Natural killer cell (primary cell): ENCODE measurements around the gene CCDC157. TPM values are rescaled to one million over a fixed set of nuclear protein-coding genes. Genes with fewer than 3 reads are reported as not detected.

Experiments
- ATAC-seq, 3 donors: fragments of 150-1000 bp in 2 of 3; fragments of 200-7000 bp in 1 of 3; cut with Tn5 transposase; 1 replicate in 1 of 3; 2 replicates in 2 of 3; pipeline ENCODE4 v1.10.0; 2021; ENCODE audit warnings: mild to moderate bottlenecking in 2 of 3, moderate library complexity in 2 of 3
- DNase-seq, 2 donors: peaks; one replicate each; pipeline versions ENCODE4 v3.0.0 to v3.0.0-alpha.2; 2013 to 2021; ENCODE audit warnings: mixed read lengths in 1 of 2
- H3K27ac ChIP-seq: one replicate; pipeline ENCODE4 v1.5.1; 2013; ENCODE audit warnings: mild to moderate bottlenecking, low read length
- H3K27me3 ChIP-seq: one replicate; pipeline ENCODE4 v1.6.1; 2013; ENCODE audit warnings: low read length; ENCODE audit not compliant: control insufficient read depth, insufficient read depth
- H3K36me3 ChIP-seq: one replicate; pipeline ENCODE4 v1.6.1; 2013; ENCODE audit warnings: low read length; ENCODE audit not compliant: control insufficient read depth, insufficient read depth
- H3K4me1 ChIP-seq: one replicate; pipeline ENCODE4 v1.6.1; 2013; ENCODE audit warnings: low read length; ENCODE audit not compliant: control insufficient read depth, insufficient read depth
- H3K4me3 ChIP-seq: one replicate; pipeline ENCODE4 v1.5.1; 2013; ENCODE audit warnings: low read length
- H3K9me3 ChIP-seq: one replicate; pipeline ENCODE4 v1.6.1; 2013; ENCODE audit warnings: low read length; ENCODE audit not compliant: control insufficient read depth, insufficient read depth
- H3K27ac Mint-ChIP-seq, 2 donors: one replicate each; pipeline ENCODE4 v1.8.0; 2022; ENCODE audit warnings: mild to moderate bottlenecking in 2 of 2, mixed read lengths in 2 of 2, moderate library complexity in 1 of 2
- H3K27me3 Mint-ChIP-seq, 2 donors: one replicate each; pipeline ENCODE4 v1.8.0; 2022; ENCODE audit warnings: low read depth in 2 of 2, mixed read lengths in 2 of 2
- H3K36me3 Mint-ChIP-seq: one replicate; pipeline ENCODE4 v1.8.0; 2022; ENCODE audit warnings: mixed read lengths
- H3K4me1 Mint-ChIP-seq, 2 donors: one replicate each; pipeline ENCODE4 v1.8.0; 2022; ENCODE audit warnings: mixed read lengths in 2 of 2
- H3K4me3 Mint-ChIP-seq: one replicate; pipeline ENCODE4 v1.8.0; 2022; ENCODE audit warnings: mild to moderate bottlenecking, moderate library complexity, mixed read lengths
- H3K9me3 Mint-ChIP-seq, 2 donors: one replicate each; pipeline ENCODE4 v1.8.0; 2022; ENCODE audit warnings: mixed read lengths in 2 of 2
- CTCF ChIP-seq: fragments of 200-600 bp; IDR thresholded peaks from one replicate; pipeline ENCODE4 v1.8.0; 2022; ENCODE audit warnings: antibody characterized with exemption
- WGBS: methylation state at CpG from one replicate; pipeline ENCODE4 v1.1.7; 2013; ENCODE audit warnings: missing lambda C conversion rate; ENCODE audit not compliant: insufficient coverage; 5-methylcytosine and 5-hydroxymethylcytosine counted together
- intact Hi-C: fragments of 100-400 bp; cut with micrococcal nuclease; formaldehyde crosslinking; loops from one replicate; pipeline ENCODE4 v1.14.2; 2022
- total RNA-seq, 4 donors: library from RNA; stranded (reverse); fragments of 120-200 nt in 1 of 4; gene quantifications; one replicate each; pipeline versions ENCODE4 v1.2.3 to v1.2.4, GENCODE V29; 2013 to 2022

Gene CCDC157
- total RNA-seq, 3 donors from 2014 or later (not counting 1 experiment from before 2014, with no cell fraction given): 7.7 to 9.7 (median 8.4) TPM

- WGBS: 87% methylated on average over 4 of the region's 5 CpGs
- H3K4me3 ChIP-seq: no peak overlapping the region
- no peak for ATAC-seq
These were observed 57.1 kb downstream of the CCDC157 start for GRCh38 chr22:30413745-30414524.

DNA sequence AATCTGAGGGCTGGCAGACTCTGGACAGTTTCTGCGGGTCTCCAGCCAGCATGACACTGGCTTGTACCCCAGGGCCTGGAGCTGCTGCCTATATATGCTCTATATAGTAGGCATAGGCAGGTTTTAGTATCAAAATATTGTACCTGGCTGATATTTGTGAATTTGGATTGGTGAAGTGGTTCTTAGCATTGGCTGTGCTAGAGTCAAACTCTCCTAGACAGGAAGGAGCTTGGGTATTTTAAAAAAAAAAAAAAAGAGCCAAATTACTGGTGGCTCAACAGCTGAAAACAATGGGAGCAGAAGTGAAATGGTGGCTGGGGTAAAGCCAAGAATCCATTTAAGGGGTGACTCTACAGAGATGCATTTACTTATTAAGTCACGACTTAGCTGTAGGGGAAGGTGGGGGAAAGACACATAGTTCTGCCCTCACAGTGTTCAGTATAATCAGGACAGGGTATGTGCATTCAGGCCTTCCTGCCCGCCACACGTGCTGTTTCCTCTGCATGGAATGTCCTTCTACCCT is 57.8 kb downstream of the CCDC157 start:
- ATAC-seq (no peak), DNase-seq (no peak)
- Histone ChIP-seq H3K4me1 (no peaks in the 10 kb centered on the region), H3K27me3 (no peaks in the 10 kb centered on the region), H3K36me3 (peaks cover 7% of the 10 kb centered on the region), H3K4me3 (no peak overlapping the region), H3K27ac (no peak overlapping the region), H3K9me3 (no peaks in the 10 kb centered on the region)
- no peaks in the 10 kb centered on the region for H3K9me3 Mint-ChIP-seq
- H3K27ac Mint-ChIP-seq: no peak overlapping the region
- no peaks in the 10 kb centered on the region for H3K36me3 Mint-ChIP-seq
- H3K27me3 Mint-ChIP-seq: no peaks in the 10 kb centered on the region
- WGBS: 91% methylated on average over 4 of the region's 4 CpGs
- TF ChIP-seq CTCF: no peak
- no peak overlapping the region for H3K4me3 Mint-ChIP-seq
- H3K4me1 Mint-ChIP-seq: no peaks in the 10 kb centered on the region
- intact Hi-C loops: no loop called here

More at GRCh38 chr22:30413745-30414524, 57.1 kb downstream of the CCDC157 start:
- no peak overlapping the region for H3K4me3 Mint-ChIP-seq
- Histone ChIP-seq H3K36me3 (peaks cover 7% of the 10 kb centered on the region), H3K27me3 (no peaks in the 10 kb centered on the region), H3K9me3 (no peaks in the 10 kb centered on the region), H3K27ac (no peak overlapping the region), H3K4me1 (no peaks in the 10 kb centered on the region)
- no peak overlapping the region for H3K27ac Mint-ChIP-seq
- H3K27me3 Mint-ChIP-seq: no peaks in the 10 kb centered on the region
- no peaks in the 10 kb centered on the region for H3K9me3 Mint-ChIP-seq
- intact Hi-C loops: no loop called here
- H3K4me1 Mint-ChIP-seq: no peaks in the 10 kb centered on the region
- no peak for TF ChIP-seq CTCF
- DNase-seq: no peak
- H3K36me3 Mint-ChIP-seq: no peaks in the 10 kb centered on the region

DNA sequence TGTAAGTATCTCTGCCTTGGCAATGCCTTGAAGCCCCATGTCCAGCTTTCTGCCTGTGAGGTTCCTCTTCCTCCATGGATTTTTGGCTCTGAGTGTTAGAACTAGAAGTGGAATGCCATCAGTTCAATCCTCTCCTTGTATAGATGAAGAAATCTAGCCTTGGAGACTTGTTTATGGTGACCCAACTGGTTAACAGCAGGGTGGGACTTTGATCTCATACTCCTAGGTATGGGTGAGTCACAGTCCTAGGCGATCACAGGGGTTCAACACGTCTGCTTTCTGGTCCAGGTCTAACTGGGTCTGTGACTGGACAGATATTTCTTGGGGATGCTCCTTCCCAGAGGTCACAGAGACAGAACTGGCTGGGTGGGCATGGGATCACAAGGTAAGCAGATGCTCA is 59.6 kb downstream of the CCDC157 start:
- intact Hi-C loops: no loop called here
- ATAC-seq: no peak
- H3K9me3 ChIP-seq: no peaks in the 10 kb centered on the region

More for the DNA sequence above, 59.6 kb downstream of the CCDC157 start:
- no peak overlapping the region for H3K4me3 ChIP-seq
- no peak overlapping the region for H3K27ac Mint-ChIP-seq
- H3K4me1 Mint-ChIP-seq: no peaks in the 10 kb centered on the region
- no peak for DNase-seq
- no peak overlapping the region for H3K27ac ChIP-seq
- no peaks in the 10 kb centered on the region for H3K27me3 Mint-ChIP-seq
- no peaks in the 10 kb centered on the region for H3K4me1 ChIP-seq
- H3K36me3 ChIP-seq: peaks cover 7% of the 10 kb centered on the region
- no peaks in the 10 kb centered on the region for H3K27me3 ChIP-seq
- H3K36me3 Mint-ChIP-seq: no peaks in the 10 kb centered on the region
- no peak for TF ChIP-seq CTCF
- WGBS: 89% methylated on average over 2 of the region's 2 CpGs
- no peak overlapping the region for H3K4me3 Mint-ChIP-seq
- H3K9me3 Mint-ChIP-seq: no peaks in the 10 kb centered on the region
